ENCODE results near the gene ZNF750.

Gene ZNF750

DNA sequence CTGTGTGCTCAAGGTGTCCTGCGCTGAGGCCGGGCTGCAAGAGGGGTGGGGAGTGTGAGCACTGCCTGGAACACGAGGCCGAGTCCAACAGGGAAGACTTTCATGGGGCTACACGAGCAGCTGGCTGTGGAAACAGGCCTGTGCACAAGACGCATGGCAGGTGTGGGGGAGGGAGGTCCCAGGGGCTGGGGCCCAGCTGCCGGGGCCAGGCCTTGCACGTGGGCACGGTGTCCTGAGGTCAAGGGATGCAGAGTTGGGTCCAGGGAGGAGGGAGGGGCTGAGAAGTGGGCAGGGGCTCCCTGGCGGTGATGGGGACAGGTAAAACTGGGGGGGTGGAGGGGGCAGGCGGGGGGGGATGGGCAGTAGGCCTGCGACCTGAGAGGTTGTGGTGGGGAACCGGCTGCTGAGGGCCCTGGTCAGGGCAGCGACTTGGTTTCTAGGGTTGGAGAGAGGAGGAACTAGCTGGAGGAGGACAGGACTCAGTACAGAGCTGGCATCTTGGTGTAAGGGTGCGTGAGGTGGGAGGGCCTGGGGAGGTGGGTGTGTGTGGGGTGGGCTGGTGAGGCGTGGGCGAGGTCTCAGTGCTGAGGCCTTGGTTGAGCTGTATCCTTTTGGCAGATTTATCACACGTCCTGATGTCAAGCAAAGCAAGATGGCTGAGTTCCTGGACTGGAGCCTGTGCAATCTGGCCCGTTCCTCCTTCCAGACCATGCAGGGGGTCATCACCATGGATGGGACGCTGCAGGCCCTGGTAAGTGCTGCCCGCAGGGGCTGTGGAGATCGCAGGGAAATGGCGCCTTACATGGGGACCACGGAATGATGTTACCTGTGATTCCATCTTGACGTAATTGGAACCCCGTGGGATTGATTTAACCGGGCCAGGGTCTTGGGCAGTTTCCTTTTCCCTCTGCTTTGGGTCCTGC lies 58.6 kb downstream of the ZNF750 start:
- TF ChIP-seq CTCF (IDR thresholded peaks at IDR 0.05; ENCODE audit: low read length) (no peak), EZH2 (IDR thresholded peaks at IDR 0.05; ENCODE audit: borderline replicate concordance, low read length) (no peak)
- H3K4me2 ChIP-seq (ENCODE audit: low read length) = no peak overlapping the region
- no peak overlapping the region for H3K4me3 ChIP-seq (ENCODE audit: low read depth, low read length, poor library complexity, severe bottlenecking)
- H3K27ac ChIP-seq (ENCODE audit: low read depth, low read length, poor library complexity, severe bottlenecking) = no peak overlapping the region
- H4K20me1 ChIP-seq (ENCODE audit: insufficient read depth, low read length) = no peaks in the 10 kb centered on the region
- H3K36me3 ChIP-seq (ENCODE audit: insufficient read depth, low read length) = peaks cover 19% of the 10 kb centered on the region; the same call in 1 of the 2 replicates
- no peak overlapping the region for H3K9ac ChIP-seq (ENCODE audit: low read length)
- H3K79me2 ChIP-seq (ENCODE audit: insufficient read depth, low read length) = no peaks in the 10 kb centered on the region
- peaks cover 11% of the 10 kb centered on the region for H3K4me1 ChIP-seq (ENCODE audit: insufficient read depth, low read length, severe bottlenecking)
- H3K9me3 ChIP-seq (ENCODE audit: low read length) = no peaks in the 10 kb centered on the region
- H3F3A ChIP-seq (ENCODE audit: insufficient read depth, low read length) = no peaks in the 10 kb centered on the region
- H2AFZ ChIP-seq (ENCODE audit: low read length) = no peak overlapping the region
- no peaks in the 10 kb centered on the region for H3K27me3 ChIP-seq (ENCODE audit: insufficient read depth, low read length)
- H3K9me2 ChIP-seq (ENCODE audit: low read depth, low read length) = no peaks in the 10 kb centered on the region

DNA sequence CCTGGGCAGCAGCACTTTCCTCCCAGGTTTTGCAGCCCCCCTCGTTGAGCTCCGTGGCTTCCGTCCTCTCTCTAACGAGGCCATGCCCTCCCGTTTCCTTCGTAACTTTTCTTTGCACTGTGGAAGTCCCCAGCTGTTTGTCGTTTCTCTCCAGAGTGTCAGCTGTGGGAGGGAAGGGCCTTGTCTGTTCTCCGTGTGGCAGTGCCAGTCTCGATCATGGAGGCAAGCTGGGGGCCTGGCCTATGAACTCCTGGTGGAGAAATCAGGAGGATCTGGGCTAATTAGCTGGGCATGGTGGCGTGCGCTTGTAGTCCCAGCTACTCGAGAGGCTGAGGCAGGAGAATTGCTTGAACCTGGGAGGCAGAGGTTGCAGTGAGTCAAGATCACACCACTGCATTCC lies 59.6 kb downstream of the ZNF750 start:
- TF ChIP-seq CTCF (IDR thresholded peaks at IDR 0.05; ENCODE audit: low read length) = no peak
- TF ChIP-seq EZH2 (IDR thresholded peaks at IDR 0.05; ENCODE audit: borderline replicate concordance, low read length) = no peak
- peaks cover 19% of the 10 kb centered on the region for H3K4me1 ChIP-seq (ENCODE audit: insufficient read depth, low read length, severe bottlenecking)
- H3K27ac ChIP-seq (ENCODE audit: low read depth, low read length, poor library complexity, severe bottlenecking) = no peak overlapping the region
- H3K27me3 ChIP-seq (ENCODE audit: insufficient read depth, low read length) = no peaks in the 10 kb centered on the region
- H3K9ac ChIP-seq (ENCODE audit: low read length) = no peak overlapping the region
- H2AFZ ChIP-seq (ENCODE audit: low read length) = no peak overlapping the region
- H3K4me3 ChIP-seq (ENCODE audit: low read depth, low read length, poor library complexity, severe bottlenecking) = no peak overlapping the region
- peaks cover 19% of the 10 kb centered on the region; the same call in 1 of the 2 replicates for H3K36me3 ChIP-seq (ENCODE audit: insufficient read depth, low read length)
- no peaks in the 10 kb centered on the region for H3K9me3 ChIP-seq (ENCODE audit: low read length)
- no peaks in the 10 kb centered on the region for H4K20me1 ChIP-seq (ENCODE audit: insufficient read depth, low read length)
- H3K4me2 ChIP-seq (ENCODE audit: low read length) = no peak overlapping the region
- no peaks in the 10 kb centered on the region for H3K79me2 ChIP-seq (ENCODE audit: insufficient read depth, low read length)
- no peaks in the 10 kb centered on the region for H3F3A ChIP-seq (ENCODE audit: insufficient read depth, low read length)
- H3K9me2 ChIP-seq (ENCODE audit: low read depth, low read length) = no peaks in the 10 kb centered on the region

- Histone ChIP-seq H3K9ac (ENCODE audit: low read length) (no peak overlapping the region), H4K20me1 (ENCODE audit: insufficient read depth, low read length) (no peaks in the 10 kb centered on the region), H3K36me3 (ENCODE audit: insufficient read depth, low read length) (peaks cover 19% of the 10 kb centered on the region; the same call in 1 of the 2 replicates), H3F3A (ENCODE audit: insufficient read depth, low read length) (no peaks in the 10 kb centered on the region), H3K9me3 (ENCODE audit: low read length) (no peaks in the 10 kb centered on the region), H3K27ac (ENCODE audit: low read depth, low read length, poor library complexity, severe bottlenecking) (no peak overlapping the region), H3K79me2 (ENCODE audit: insufficient read depth, low read length) (no peaks in the 10 kb centered on the region), H3K4me1 (ENCODE audit: insufficient read depth, low read length, severe bottlenecking) (peaks cover 26% of the 10 kb centered on the region), H3K27me3 (ENCODE audit: insufficient read depth, low read length) (no peaks in the 10 kb centered on the region), H3K9me2 (ENCODE audit: low read depth, low read length) (no peaks in the 10 kb centered on the region), H3K4me3 (ENCODE audit: low read depth, low read length, poor library complexity, severe bottlenecking) (no peak overlapping the region), H2AFZ (ENCODE audit: low read length) (no peak overlapping the region), H3K4me2 (ENCODE audit: low read length) (no peak overlapping the region)
- TF ChIP-seq CTCF (IDR thresholded peaks at IDR 0.05; ENCODE audit: low read length) (no peak), EZH2 (IDR thresholded peaks at IDR 0.05; ENCODE audit: borderline replicate concordance, low read length) (no peak)
Measured at GRCh38 chr17:82779541-82779940, 60.3 kb downstream of the ZNF750 start.

All from OCI-LY1 (cell line).